Keratinocyte (primary cell): ENCODE measurements around the gene SCAP.

Source experiments
- CTCF ChIP-seq, 3 experiments: IDR thresholded peaks in 1 of 3; conservative IDR thresholded peaks in 1 of 3; optimal IDR thresholded peaks in 1 of 3; 2 replicates in 2 of 3; 3 replicates in 1 of 3; pipeline versions ENCODE3 to v1.5.1; 2011; ENCODE audit warnings: low read length in 3 of 3, mild to moderate bottlenecking in 3 of 3, moderate library complexity in 2 of 3, control low read depth in 1 of 3, inconsistent platforms in 1 of 3; ENCODE audit not compliant: insufficient read depth in 2 of 3; ENCODE audit errors: extremely low read depth in 1 of 3
- EZH2 ChIP-seq: IDR thresholded peaks from one replicate; pipeline ENCODE4 v1.6.1; 2012; ENCODE audit warnings: inconsistent platforms, mild to moderate bottlenecking, low read length, moderate library complexity

- TF ChIP-seq CTCF (optimal IDR thresholded peaks at IDR 0.05 in 1 of 3, IDR thresholded peaks at IDR 0.05 in 1 of 3, conservative IDR thresholded peaks at IDR 0.05 in 1 of 3; ENCODE audit: extremely low read depth in 1 of 3, insufficient read depth in 2 of 3, low read length in 3 of 3) (no peak), EZH2 (no peak)
Measured at GRCh38 chr3:47464588-47464987, 11.2 kb downstream of the SCAP start.
